Mucosa of descending colon (tissue), 3 donors: ENCODE data around the gene PDCD7. TPM values are rescaled to one million over a fixed set of nuclear protein-coding genes. Genes with fewer than 3 reads are reported as not detected.
"Not testable (repeated sequence)": the region's sequence is repeated elsewhere in the genome, so short reads cannot be mapped to it uniquely, and the experiment has no call there.

Source experiments
- ATAC-seq: fragments of 200-7000 bp; cut with Tn5 transposase; one replicate; pipeline ENCODE4 v1.9.1; 2020; ENCODE audit warnings: mild to moderate bottlenecking, moderate library complexity
- DNase-seq, 3 donors: peaks; one replicate each; pipeline ENCODE4 v3.0.0-alpha.2; 2020
- H3K36me3 ChIP-seq: fragments of 200-600 bp; one replicate; pipeline ENCODE4 v1.8.0; 2021; ENCODE audit warnings: low read depth, mild to moderate bottlenecking
- H3K4me1 ChIP-seq: fragments of 200-600 bp; one replicate; pipeline ENCODE4 v1.8.0; 2021; ENCODE audit warnings: low read depth, mild to moderate bottlenecking
- H3K4me3 ChIP-seq: fragments of 200-600 bp; one replicate; pipeline ENCODE4 v1.8.0; 2021; ENCODE audit warnings: mild to moderate bottlenecking
- H3K9me3 ChIP-seq: fragments of 200-600 bp; one replicate; pipeline ENCODE4 v1.8.0; 2021; ENCODE audit warnings: mild to moderate bottlenecking
- intact Hi-C, 2 donors: fragments of 100-400 bp; cut with DNase I in 1 of 2; cut with micrococcal nuclease in 1 of 2; formaldehyde crosslinking; loops; one replicate each; pipeline versions ENCODE4 v1.11.0 to v1.11.1; 2022; cut with DNase I, micrococcal nuclease
- total RNA-seq, 3 donors: library from RNA; stranded (reverse); fragmentation: NEBNext Ultra II Directional in 2 of 3; extraction: Animal tissue kit (Norgen Biotek cat#: 25700) in 2 of 3; gene quantifications; one replicate each; pipeline versions ENCODE4 v1.2.1 to v1.2.4, GENCODE V29; 2021 to 2023
- TF ChIP-seq, protein P1 (sequence below): fragments of 200-600 bp; IDR thresholded peaks from one replicate; pipeline ENCODE4 v1.8.0; 2022; ENCODE audit warnings: antibody characterized with exemption, mild to moderate bottlenecking
- donor health status: DM: no; HTN: no; CAD: no; lungs with moderate emphysema.
- donor health status: DM: no; HTN: no; CAD: no.
- donor health status: DM: no; HTN: yes; CAD: no.

Gene PDCD7
- total RNA-seq, 3 donors from 2014 or later, result 12.0 to 32.9 (median 13.4) TPM

DNA sequence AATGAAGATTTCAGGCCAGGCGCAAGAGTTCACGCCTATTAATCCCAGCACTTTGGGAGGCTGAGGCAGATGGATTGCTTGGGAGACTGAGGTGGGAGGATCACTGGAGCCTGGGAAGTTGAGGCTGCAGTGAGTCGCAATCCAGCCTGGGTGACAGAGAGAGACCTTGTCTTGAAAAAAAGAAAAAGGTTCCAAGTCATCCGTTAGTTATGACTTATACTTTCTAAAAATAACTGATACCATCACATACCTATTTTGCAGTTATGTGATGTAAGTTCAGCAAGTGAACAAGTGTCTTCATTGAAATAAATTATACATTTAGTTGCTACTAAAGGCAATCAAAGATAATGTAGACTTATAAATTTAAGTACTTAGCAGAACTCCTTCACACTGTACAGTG lies 29.4 kb upstream of the PDCD7 start:
- no peak for DNase-seq
- H3K4me1 ChIP-seq, result no peaks in the 10 kb centered on the region
- no peak for ATAC-seq
- peaks cover 7% of the 10 kb centered on the region for H3K36me3 ChIP-seq
- intact Hi-C loops, result no loop called here
- TF ChIP-seq, protein P1, sequence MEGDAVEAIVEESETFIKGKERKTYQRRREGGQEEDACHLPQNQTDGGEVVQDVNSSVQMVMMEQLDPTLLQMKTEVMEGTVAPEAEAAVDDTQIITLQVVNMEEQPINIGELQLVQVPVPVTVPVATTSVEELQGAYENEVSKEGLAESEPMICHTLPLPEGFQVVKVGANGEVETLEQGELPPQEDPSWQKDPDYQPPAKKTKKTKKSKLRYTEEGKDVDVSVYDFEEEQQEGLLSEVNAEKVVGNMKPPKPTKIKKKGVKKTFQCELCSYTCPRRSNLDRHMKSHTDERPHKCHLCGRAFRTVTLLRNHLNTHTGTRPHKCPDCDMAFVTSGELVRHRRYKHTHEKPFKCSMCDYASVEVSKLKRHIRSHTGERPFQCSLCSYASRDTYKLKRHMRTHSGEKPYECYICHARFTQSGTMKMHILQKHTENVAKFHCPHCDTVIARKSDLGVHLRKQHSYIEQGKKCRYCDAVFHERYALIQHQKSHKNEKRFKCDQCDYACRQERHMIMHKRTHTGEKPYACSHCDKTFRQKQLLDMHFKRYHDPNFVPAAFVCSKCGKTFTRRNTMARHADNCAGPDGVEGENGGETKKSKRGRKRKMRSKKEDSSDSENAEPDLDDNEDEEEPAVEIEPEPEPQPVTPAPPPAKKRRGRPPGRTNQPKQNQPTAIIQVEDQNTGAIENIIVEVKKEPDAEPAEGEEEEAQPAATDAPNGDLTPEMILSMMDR, result no peak
- no peak overlapping the region for H3K4me3 ChIP-seq
- H3K9me3 ChIP-seq, result no peaks in the 10 kb centered on the region

- ATAC-seq, result no peak
- intact Hi-C loops, result no loop called here
- Histone ChIP-seq H3K4me3 (no peak overlapping the region), H3K36me3 (peaks cover 10% of the 10 kb centered on the region), H3K9me3 (no peaks in the 10 kb centered on the region), H3K4me1 (no peaks in the 10 kb centered on the region)
- no peak for DNase-seq
- TF ChIP-seq, protein P1, result no peak
These were observed 23.1 kb upstream of the PDCD7 start for GRCh38 chr15:65156692-65157091.

GRCh38 chr15:65154720-65155119 lies 21.1 kb upstream of the PDCD7 start:
- intact Hi-C loops, result no loop called here
- DNase-seq, result no peak
- Histone ChIP-seq H3K36me3 (peaks cover 10% of the 10 kb centered on the region), H3K4me3 (no peak overlapping the region), H3K9me3 (no peaks in the 10 kb centered on the region), H3K4me1 (no peaks in the 10 kb centered on the region)
- TF ChIP-seq, protein P1, result no peak
- no peak for ATAC-seq

DNA sequence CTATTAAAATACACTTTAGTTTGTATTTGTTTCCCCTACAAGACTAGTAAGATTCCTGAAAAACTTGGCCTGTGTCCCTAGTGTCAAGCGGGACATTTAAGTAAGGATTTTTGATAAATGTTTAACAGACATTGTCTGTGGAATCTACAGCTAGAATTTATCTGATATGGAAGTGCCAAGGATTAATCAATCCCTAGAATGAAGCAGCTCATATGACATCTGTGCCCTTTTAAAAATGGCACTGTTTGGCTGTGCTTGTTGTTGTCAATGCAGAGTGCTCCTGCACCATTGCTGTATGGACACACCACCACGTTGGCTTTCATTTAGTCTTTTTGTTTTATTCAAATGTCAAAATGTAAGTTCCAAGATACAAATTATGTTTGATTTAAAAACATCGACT lies 14.3 kb upstream of the PDCD7 start:
- no peak for ATAC-seq
- TF ChIP-seq, protein P1, result no peak

DNA sequence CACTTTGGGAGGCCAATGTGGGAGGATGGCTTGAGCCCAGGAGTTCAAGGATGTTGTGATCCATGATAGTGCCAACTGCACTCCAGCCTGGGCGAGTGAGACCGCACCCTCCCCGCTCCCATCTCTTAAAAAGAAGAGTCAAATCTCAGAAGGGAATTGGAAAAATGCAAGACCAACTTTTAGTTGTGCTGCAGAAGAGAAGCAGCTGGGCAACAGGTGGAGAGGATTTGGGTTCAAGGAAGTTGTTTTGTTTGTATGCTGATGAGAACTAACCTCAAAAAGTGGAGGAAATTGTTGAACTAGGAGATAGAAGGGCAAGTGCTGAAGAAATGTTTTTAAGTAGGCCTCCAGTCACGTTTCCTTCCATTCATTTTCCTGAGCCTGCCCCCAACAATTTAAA lies 12.8 kb upstream of the PDCD7 start:
- no peak for ATAC-seq
- no peak for DNase-seq
- H3K36me3 ChIP-seq, result no peaks in the 10 kb centered on the region

More for the DNA sequence above, 14.3 kb upstream of the PDCD7 start:
- Histone ChIP-seq H3K9me3 (no peaks in the 10 kb centered on the region), H3K4me1 (no peaks in the 10 kb centered on the region), H3K36me3 (no peaks in the 10 kb centered on the region), H3K4me3 (no peak overlapping the region)
- DNase-seq, result no peak
- intact Hi-C loops, result no loop called here

DNA sequence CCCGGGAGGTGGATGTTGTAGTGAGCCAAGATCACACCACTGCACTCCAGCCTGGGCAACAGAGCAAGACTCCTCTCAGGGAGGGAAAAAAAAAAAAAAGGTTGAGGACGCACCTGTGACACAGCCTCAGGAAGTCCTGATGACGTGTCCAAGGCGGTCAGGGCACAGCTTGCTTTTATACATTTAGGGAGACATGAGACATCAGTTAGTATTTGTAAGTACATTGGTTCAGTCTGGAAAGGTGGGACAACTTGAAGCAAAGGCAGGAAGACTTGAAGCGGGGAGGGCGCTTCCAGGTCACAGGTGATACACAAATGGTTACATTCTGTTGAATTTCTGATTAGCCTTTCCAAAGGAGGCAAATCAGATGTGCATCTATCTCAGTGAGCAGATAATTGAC lies 5.0 kb upstream of the PDCD7 start:
- DNase-seq, H3K36me3 ChIP-seq, ATAC-seq, H3K4me3 ChIP-seq, H3K9me3 ChIP-seq, intact Hi-C loops, H3K4me1 ChIP-seq: not testable (repeated sequence)

More for the DNA sequence above, 12.8 kb upstream of the PDCD7 start:
- no peaks in the 10 kb centered on the region for H3K4me1 ChIP-seq
- no peaks in the 10 kb centered on the region for H3K9me3 ChIP-seq
- intact Hi-C loops, result no loop called here
- no peak overlapping the region for H3K4me3 ChIP-seq
- TF ChIP-seq, protein P1, result no peak

DNA sequence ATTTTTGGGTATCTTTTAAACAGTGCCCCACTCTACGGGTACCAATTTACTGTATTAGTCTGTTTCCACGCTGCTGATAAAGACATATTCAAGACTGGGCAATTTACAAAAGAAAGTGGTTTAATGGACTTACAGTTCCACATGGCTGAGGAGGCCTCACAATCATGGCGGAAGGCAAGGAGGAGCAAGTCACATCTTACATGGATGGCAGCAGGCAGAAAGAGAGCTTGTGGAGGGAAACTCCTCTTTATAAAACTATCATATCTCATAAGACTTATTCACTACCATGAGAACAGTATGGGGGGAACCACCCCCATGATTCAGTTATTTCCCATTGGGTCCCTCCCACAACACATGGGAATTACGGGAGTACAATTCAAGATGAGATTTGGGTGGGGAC lies 4.3 kb upstream of the PDCD7 start:
- H3K4me3 ChIP-seq, H3K4me1 ChIP-seq, H3K36me3 ChIP-seq, H3K9me3 ChIP-seq, DNase-seq, intact Hi-C loops, ATAC-seq: not testable (repeated sequence)

- H3K4me3 ChIP-seq, intact Hi-C loops, DNase-seq, H3K36me3 ChIP-seq, ATAC-seq, H3K9me3 ChIP-seq: not testable (repeated sequence)
- H3K4me1 ChIP-seq, result peaks cover 11% of the 10 kb centered on the region
These were observed 3.5 kb upstream of the PDCD7 start for GRCh38 chr15:65137089-65137488.
